GM12873 (cell line): ENCODE measurements around the gene DHX57.

Source experiments
- CTCF ChIP-seq: IDR thresholded peaks from 2 replicates; pipeline ENCODE4 v1.5.1; 2012; ENCODE audit warnings: low read depth, mild to moderate bottlenecking, moderate library complexity, low read length, control low read depth; ENCODE audit not compliant: insufficient read depth; ENCODE audit errors: missing control alignments

The DHX57 gene

GRCh38 chr2:38863061-38863695, 12.6 kb downstream of the DHX57 start:
- TF ChIP-seq CTCF: no peak

- no peak for TF ChIP-seq CTCF
Measured at GRCh38 chr2:38862476-38862875, 13.3 kb downstream of the DHX57 start.

- TF ChIP-seq CTCF: no peak
Measured at GRCh38 chr2:38856165-38856564, 19.6 kb downstream of the DHX57 start.

GRCh38 chr2:38850045-38850444, 25.7 kb downstream of the DHX57 start:
- no peak for TF ChIP-seq CTCF

- TF ChIP-seq CTCF: no peak
Measured at GRCh38 chr2:38836791-38837190, 38.9 kb downstream of the DHX57 start.

GRCh38 chr2:38835990-38836389, 39.7 kb downstream of the DHX57 start:
- TF ChIP-seq CTCF: no peak

GRCh38 chr2:38835015-38835601, 40.6 kb downstream of the DHX57 start:
- TF ChIP-seq CTCF: no peak
